GM19455 (cell line): ENCODE measurements around the gene C14orf93.

Source experiments
- ATAC-seq: cut with Tn5 transposase; IDR thresholded peaks from one replicate; pipeline ENCODE4 v1.9.1; 2021; ENCODE audit not compliant: unreplicated experiment

C14orf93 gene

DNA sequence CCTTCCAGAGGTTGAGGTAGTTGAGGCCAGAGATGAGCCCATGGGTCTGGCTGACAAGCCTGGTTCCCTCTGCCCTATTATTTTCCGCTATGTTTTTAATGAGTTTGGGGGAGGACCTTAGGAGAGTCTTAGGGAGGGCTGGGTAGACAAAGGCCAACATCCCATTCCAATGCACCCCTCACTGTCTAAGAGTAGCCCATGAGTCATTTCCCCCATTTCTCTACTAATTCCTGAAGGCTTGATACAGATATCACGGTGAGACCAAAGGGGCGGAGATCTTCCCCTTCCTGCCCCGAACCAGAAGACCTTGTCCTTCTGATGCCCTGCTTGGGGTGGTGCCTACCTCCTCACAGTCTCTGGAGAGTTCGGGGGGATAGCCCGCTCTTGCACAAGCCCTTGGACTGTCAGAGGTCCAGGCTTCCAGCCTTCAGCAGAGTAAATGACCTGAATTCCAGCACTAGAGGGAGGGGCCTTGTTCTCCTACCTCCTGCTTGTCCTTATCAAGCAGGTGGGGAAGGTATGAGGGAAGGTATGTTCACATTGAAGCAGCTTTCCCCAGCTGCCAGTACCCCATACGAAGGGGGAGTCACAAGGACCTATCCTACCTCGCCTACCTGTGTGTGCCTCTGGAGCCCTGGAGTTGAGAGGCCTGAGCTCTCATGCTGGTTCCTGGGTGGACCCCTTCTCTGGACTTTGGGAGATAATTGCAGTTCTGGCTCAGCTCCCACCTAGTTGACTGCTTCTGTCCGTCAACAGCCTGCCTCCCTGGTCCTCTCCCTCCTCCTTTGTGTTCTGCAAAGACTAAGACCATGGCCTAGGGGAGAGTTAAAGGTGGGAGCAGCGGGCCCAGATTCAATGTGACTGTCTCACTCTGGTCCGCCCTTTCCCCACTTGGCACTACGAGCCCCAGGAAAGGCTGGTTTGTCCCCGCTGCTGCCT lies 35.7 kb upstream of the C14orf93 start:
- ATAC-seq, result no peak

GRCh38 chr14:23044840-23045239 lies 34.9 kb upstream of the C14orf93 start:
- ATAC-seq, result no peak

- no peak for ATAC-seq
These were observed 33.8 kb upstream of the C14orf93 start for GRCh38 chr14:23043754-23044153.

GRCh38 chr14:23043145-23043544 lies 33.2 kb upstream of the C14orf93 start:
- ATAC-seq, result no peak

DNA sequence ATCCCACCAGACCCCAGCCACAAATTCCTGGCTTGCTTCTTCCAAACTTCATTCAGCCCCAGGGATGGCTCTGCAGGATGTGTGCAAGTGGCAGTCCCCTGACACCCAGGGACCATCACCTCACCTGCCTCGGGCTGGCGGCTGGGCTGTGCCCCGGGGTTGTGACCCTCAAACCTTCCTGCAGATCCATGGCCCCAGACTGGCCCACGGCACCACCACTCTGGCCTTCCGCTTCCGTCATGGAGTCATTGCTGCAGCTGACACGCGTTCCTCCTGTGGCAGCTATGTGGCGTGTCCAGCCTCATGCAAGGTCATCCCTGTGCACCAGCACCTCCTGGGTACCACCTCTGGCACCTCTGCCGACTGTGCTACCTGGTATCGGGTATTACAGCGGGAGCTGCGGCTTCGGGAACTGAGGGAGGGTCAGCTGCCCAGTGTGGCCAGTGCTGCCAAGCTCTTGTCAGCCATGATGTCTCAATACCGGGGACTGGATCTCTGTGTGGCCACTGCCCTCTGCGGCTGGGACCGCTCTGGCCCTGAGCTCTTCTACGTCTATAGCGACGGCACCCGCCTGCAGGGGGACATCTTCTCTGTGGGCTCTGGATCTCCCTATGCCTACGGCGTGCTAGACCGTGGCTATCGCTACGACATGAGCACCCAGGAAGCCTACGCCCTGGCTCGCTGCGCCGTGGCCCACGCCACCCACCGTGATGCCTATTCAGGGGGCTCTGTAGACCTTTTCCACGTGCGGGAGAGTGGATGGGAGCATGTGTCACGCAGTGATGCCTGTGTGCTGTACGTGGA lies 32.4 kb upstream of the C14orf93 start, which contains the start of gene PSMB11:
Gene PSMB11 (plus strand): TSS at position 51 of the 804 bp plus-strand sequence. CDS start 14 bp downstream, at position 65.
- no peak for ATAC-seq

DNA sequence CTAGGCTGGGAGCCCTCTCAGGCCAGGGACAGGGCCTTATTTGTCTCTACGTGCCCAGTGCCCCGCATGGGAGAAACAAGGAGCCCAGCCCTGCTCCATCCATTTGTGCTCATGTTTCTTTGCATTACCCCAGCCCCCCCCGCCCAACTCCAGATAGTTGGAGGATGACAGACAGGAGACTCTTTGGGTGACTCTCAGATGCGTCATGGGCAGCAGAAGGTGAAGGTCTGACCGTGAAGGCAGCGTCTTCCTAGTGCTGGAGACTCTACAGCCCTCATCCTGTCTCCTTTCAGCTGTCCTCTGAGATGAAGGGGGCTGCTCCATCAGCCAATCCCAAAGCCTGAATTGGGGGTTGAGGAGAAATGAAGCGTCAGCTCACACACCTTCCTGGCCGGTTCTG lies 31.8 kb upstream of the C14orf93 start:
- ATAC-seq, result no peak

- ATAC-seq, result no peak
These were observed 30.2 kb upstream of the C14orf93 start for GRCh38 chr14:23040100-23040499.

DNA sequence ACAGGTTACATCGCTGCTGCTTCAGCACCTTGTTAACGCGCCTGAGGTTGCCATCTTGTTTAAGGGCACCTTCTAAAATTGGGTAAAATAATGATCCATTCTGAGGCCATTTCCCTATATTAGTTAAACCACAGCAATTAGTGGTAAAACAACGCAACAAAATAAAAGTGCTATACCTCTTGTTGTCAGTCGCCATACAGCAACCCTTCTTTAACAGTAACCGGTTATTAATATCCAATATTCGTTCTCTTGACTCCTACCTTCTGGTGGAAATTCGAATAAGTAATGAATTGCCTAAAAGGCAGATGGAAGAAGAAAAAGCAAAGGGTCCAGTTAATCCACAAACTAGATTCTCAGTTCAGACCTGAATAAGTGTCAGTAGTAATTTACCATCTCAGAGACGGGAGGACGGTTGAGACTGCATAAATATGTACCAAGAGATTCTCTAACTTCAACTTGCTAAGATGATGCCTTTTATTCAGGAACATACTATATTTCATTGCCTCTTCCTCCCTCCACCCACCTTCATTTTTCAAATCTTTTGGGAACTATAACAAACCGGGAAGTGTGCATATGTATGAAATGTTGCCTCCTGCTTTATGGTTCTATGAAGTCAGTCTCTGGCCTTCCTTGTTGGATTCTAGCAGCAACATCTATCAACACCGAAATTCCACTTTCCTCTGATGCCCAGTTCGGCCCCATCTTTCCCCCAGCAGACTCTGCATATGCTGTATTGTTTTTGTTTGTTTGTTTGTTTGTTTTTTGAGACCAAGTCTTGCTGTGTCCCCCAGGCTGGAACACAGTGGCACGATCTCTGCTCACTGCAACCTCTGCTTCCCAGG lies 25.6 kb upstream of the C14orf93 start:
- ATAC-seq, result no peak

DNA sequence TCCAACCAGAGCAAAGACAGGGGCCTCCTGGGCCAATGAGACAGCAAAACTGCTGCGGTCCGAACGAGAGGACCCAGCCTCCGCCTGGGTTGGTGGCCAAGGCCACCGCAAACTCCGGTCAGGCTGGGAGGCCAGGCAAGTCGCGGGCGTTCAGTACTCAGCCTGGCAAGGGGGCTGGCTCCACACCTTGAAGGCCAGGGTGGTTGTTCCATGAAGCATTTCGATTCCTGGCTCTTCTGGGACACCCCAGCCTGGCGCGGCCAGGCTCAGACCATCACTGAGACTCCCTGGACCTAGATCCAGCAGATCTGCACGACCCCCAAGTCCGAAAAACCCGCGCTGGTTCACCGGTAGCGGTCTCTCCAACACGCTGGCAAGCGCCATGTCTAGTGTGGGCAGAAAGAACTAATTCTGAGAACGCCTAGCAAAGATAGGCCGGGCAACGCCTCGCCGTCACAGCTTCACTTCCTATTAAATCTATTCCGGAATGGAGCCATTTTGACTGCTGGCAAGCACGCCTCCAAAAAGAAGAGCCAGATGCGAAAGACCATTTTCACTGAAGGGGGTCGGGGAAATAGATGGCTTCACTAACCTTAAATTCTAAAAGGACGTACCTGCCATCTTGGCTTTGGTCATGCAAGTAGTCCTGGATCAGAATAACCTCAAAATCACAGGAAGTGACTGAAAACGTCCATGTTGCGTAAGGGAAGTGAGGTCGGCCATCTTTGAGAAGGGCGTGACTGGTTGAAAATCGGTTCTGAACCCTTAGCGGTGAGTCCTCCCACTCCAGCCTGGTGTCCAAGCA lies 24.8 kb upstream of the C14orf93 start, which contains the start of gene PSMB5:
Gene PSMB5 (minus strand): TSS at position 403 of the 805 bp plus-strand sequence. CDS start 19 bp downstream, at position 384.
- ATAC-seq, result peak; percentile 91

GRCh38 chr14:23033801-23034497 lies 24.0 kb upstream of the C14orf93 start:
- ATAC-seq, result no peak

DNA sequence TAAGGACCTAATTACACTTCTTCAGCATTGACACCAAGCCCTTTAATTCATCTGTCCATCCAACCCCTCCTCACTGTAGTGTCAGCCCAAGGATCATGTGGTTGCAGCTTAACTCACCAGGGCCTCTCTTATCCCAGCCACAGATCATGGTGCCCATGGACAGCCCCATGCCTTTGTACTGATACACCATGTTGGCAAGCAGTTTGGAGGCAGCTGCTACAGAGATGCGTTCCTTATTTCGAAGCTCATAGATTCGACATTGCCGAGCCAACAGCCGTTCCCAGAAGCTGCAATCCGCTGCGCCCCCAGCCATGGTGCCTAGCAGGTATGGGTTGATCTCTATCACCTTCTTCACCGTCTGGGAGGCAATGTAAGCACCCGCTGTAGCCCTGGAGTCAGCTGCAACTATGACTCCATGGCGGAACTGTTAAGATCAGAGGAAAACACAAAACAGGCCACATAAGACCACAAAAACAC lies 23.3 kb upstream of the C14orf93 start:
- ATAC-seq, result no peak

- no peak for ATAC-seq
These were observed 21.0 kb upstream of the C14orf93 start for GRCh38 chr14:23030936-23031335.

GRCh38 chr14:23028799-23029198 lies 18.9 kb upstream of the C14orf93 start:
- no peak for ATAC-seq

GRCh38 chr14:23025151-23025814 lies 15.3 kb upstream of the C14orf93 start:
- no peak for ATAC-seq

DNA sequence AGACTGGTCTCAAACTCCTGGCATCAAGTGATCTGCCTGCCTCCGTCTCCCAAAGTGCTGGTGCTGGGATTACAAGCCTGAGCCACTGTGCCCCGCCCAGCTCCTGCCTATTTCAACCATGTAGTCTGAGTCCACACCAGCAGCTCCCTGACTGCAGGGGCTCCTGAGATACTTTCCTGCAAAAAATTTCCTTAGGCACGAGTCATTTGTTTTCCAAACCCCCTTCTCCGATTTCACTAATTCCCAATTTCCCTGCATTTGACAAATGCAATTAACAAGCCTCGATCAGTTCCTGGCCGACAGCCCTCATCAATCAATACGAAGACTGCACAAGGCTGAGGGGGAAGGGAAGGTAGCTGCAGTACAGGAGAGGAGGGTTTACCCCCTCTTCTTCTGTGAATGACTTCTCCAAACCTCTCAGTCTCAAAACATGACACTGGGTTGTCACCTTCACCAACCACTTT lies 14.7 kb upstream of the C14orf93 start:
- no peak for ATAC-seq

GRCh38 chr14:23023795-23024152 lies 13.8 kb upstream of the C14orf93 start:
- no peak for ATAC-seq

DNA sequence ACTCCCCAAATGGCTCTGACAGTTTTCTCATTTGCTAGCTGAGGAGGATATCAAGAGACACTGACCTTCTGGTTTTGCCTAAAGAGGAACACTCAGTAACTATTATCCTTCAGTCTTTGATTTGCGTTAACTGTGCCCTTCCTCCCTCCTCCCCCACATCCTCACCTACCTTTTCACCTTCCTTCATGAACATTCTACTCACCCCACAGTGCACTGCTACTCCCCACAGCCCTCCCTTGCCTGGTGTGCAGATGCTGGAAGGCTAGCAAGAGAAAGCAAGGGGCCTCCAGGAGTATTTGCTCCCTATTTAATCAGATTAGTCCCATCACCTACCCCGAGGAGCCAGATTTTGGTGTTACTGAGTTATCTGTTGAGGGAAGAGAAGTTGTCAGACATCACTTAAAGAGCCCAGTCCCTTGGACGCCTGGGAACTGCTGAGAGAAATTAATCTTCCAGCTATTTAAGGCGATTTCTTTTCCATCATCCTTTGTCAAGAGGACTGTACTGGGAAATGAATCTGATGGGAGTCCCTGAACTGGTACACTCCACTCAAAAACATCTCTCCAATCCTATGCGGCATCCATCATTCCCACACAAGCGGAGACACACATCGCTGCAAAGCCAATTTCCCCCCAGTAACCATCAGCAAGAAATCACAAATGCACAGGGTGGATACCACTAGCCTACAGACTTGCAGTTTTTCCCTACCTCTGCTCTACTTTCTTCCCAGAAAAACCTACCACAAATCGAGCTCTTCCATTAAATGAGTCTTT lies 13.3 kb upstream of the C14orf93 start:
- no peak for ATAC-seq

DNA sequence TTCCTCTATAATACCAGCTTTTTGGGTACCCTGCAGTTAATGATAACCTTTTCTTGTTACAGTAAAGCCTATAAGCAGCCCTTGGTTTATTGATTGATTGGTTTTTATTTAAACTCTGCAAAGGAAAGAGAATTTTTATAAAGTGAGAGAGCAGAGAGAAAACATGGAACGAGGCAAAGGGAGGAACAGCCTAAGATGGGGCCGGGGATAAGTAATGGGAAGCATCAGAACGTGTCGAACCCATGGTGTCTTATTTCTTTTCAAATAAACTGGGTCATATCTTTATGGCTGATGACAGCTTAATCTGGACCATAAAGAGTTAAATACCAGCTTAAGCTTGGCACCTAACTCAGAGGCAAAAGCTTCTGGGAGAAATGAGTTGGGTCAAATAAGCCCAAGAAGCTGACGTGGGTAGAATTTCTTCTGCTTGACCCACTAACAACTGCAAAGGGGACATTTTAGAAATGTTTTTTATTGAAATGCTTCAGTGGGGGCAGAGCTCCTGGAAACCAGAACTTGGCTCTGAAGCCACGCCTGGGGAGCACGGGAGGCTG lies 12.0 kb upstream of the C14orf93 start:
- ATAC-seq, result no peak
